Measurements from ENCODE around the gene ABAT.

The ABAT gene

DNA sequence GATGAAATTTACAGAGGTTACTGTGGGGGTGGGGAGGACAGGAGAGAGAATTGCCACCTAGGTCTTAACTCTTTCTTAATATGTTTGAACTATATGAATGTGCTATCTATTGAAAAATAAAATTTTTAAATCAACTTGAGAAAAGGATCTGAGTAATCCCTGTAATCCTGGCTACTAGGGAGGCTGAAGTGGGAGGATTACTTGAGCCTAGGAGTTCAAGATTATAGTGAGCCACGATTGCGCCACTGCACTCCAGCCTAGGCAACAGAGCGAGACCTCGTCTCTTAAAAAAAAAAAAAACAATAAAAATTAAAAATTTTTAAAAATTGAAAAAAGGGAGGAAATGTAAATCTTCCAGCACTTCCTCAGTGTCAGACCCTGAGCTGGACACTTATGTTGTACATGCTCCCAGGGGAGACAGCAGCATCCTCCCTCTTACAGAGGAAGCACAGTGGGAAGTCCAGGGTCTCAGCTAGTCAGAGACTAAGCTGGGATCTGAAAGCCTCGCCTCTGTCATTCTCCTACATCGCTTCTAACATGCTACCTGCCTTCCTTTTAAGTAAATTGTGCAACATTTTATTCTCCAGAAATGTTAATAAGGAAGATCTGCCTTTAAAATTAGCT is 145.1 kb downstream of the ABAT start:
- no peak for DNase-seq

GRCh38 chr16:8822403-8822802 is 148.0 kb downstream of the ABAT start:
- no peak for DNase-seq

DNA sequence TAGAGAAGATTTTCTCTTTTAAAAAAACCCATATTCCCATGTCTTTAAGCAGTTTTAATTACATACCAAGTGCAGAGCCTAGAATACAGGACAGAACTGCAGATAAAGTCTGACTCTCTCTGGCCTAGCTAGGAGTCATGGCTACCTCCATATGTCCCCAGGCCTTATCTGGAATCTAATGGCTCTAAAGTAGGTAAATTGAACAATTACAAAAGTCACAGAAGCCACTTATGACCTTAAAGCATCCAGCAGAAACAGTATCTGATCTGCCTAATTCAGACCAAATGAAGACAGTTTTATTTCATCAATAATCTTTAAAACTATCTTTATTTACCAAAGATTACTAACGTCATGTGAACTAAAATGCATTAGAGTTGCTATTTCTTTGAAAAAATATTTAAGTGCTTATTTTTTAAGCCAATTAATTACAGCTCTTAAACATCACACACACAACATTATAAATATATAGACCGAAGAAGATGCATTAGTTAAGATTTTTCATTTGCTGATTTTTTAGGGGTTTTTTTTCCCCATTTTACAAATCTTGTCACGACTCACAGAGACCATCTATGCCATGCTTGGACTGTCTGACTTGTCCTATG is 152.0 kb downstream of the ABAT start:
- no peak for DNase-seq

- no peak for DNase-seq
These were observed 154.2 kb downstream of the ABAT start for GRCh38 chr16:8828541-8829165.

DNA sequence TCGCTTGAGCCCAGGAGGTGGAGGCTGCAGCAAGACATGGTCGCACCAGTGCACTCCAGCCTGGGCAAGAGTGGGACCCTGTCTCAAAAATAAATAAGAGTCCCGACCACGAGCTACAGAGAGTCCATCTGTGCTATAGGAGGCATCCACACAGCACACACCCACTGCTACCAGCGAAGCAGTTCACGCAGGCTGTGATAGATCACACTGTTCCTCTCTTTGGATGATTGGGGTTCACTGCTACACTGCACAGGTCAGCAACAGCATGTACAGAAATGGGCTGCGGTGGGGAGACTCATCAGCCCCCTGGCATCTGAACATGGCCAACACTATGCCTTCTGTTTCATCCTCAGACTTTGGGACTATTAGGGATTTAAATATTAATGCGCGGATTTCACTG is 157.0 kb downstream of the ABAT start:
- DNase-seq = no peak

- DNase-seq = no peak
These were observed 157.7 kb downstream of the ABAT start for GRCh38 chr16:8831871-8832716.

GRCh38 chr16:8832717-8833105 is 158.3 kb downstream of the ABAT start:
- DNase-seq = no peak
